PC-9 (cell line): ENCODE data around the gene AGAP1.

Experiments
- CTCF ChIP-seq: fragments of 200-600 bp; sonication (generic); conservative IDR thresholded peaks from 2 replicates; pipeline ENCODE4 v1.6.1; 2017; ENCODE audit warnings: mixed run types, antibody characterized with exemption, mild to moderate bottlenecking, moderate library complexity
- EZH2 ChIP-seq: fragments of 200-600 bp; sonication (generic); IDR thresholded peaks from 2 replicates; pipeline ENCODE4 v1.8.0; 2017; ENCODE audit warnings: antibody characterized with exemption, low read depth

GRCh38 chr2:235609321-235609720 is 115.5 kb downstream of the AGAP1 start:
- TF ChIP-seq CTCF: no peak
- no peak for TF ChIP-seq EZH2
